GM18519 (cell line): ENCODE data around the gene ZNF568.

Experiments
- ATAC-seq: cut with Tn5 transposase; IDR thresholded peaks from one replicate; pipeline ENCODE4 v1.9.1; 2021; ENCODE audit warnings: mild to moderate bottlenecking, moderate library complexity; ENCODE audit not compliant: unreplicated experiment, low FRiP score

Gene ZNF568

DNA sequence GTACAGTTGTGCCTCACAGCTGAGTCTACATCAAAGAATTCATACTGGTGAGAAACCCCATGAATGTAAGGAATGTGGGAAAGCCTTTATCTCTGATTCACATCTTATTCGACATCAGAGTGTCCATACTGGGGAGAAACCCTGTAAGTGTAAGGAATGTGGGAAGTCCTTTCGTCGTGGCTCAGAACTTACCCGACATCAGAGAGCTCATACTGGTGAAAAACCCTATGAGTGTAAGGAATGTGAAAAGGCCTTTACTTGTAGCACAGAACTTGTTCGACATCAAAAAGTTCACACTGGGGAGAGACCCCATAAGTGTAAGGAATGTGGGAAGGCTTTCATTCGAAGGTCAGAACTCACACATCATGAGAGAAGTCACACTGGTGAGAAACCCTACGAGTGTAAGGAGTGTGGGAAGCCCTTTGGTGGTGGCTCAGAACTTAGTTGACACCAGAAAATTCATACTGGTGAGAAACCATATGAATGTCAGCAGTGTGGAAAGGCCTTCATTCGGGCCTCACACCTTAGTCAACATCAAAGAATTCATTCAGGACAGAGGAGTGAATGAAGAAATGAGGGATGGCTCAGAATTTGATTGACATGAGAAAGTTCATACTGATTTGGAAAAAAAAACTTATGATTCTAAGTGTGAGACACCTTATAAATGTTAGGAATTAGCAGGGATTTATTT, 81.2 kb downstream of the ZNF568 start:
- ATAC-seq, result no peak

DNA sequence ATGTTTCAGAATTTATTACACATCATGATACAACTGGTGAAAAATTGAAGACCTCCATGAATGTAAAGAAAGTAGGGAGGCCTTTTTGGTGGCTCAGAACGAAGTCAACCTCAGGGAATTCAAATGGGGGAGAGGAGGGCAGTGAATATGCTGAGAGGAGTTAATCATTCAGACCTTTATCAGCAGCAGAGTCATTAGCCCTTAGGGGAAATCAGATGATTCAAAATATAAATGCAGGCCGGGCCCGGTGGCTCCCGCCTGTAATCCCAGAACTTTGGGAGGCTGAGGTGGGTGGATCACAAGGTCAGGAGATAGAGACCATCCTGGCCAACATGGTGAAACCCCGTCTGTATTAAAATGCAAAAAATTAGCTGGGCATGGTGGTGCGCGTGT, 81.7 kb downstream of the ZNF568 start:
- ATAC-seq, result no peak

DNA sequence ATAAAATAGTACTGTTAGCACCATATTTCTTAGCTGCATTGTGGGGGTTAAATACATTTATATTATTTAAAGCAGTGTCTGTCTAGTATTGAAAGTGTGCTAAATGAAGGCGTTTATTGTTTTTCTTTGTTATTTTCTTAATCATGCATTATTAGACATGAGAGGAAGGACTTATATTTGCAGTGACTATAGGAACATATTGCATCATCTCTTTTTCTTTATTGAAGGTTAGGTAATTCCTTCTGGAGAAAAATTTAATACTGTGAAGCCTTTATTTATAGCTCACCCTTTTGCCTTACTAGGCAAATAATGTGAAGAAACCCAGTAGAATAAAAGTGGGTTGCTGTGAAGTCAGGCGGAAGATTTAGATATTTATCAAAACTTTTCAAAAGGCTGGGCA, 83.2 kb downstream of the ZNF568 start:
- no peak for ATAC-seq

GRCh38 chr19:37007587-37008220, 91.6 kb downstream of the ZNF568 start:
- ATAC-seq, result no peak

DNA sequence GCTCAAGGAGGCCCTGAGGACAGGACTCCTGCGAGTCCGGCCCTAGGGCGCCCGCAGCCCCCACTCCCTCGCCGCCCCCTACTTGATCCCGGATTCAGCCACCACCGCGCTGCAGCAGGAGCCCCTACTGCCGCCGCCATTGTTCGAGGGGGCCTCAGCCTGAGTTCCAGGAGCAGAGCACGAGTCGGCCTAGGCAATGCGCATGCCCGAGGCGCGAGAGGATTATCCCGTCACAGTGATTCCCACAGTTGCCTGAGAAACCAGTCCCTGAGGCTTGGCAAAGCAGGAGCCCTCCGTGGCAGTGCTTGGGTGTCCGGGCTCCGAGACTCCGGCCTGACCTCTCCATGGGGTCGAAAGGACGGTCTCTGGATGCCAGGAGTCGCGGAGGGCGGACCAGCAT, 93.7 kb downstream of the ZNF568 start:
- ATAC-seq, result no peak

DNA sequence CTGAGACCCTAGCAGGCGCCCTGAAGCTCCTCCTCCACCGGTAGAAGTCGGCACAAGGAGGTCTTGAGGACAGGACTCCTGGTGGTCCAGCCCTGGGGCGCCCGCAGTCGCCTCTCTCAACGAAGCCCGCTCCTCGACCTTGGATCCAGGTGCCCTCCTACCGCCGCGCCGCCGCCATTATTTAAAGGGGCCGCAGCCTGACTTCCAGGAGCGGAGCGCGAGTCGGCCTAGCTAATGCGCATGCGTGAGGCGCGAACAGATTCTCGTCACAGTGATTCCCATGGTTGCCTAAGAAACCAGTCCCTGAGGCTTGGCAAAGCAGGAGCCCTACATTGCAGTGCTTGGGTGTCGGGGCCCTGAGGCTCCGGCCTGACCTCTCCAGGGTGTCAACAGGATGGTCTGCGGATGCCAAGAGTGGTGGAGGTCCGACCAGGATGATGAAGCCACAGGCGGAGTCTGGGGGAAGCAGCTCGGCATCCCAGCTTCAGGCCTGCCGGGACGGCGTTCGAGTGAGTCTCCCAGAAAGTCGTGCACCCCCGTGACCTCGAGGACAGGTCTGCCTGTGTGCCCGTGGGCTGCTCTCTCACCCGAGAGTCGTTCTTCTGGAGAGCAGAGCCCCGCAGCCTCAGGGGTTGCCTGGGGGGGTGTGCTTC, 96.1 kb downstream of the ZNF568 start:
- ATAC-seq, result no peak

- ATAC-seq, result no peak
Observed at GRCh38 chr19:37014456-37014855, 98.3 kb downstream of the ZNF568 start.

- ATAC-seq, result no peak
Observed at GRCh38 chr19:37045140-37045539, 129.0 kb downstream of the ZNF568 start.
